ENCODE data around the gene FCN2. TPM values are rescaled to one million over a fixed set of nuclear protein-coding genes. Genes with fewer than 3 reads are reported as not detected.

Gene FCN2
- total and polyA plus RNA-seq, 9 donors, result 0.16 to 0.24 (median 0.18) TPM; not detected in 5

DNA sequence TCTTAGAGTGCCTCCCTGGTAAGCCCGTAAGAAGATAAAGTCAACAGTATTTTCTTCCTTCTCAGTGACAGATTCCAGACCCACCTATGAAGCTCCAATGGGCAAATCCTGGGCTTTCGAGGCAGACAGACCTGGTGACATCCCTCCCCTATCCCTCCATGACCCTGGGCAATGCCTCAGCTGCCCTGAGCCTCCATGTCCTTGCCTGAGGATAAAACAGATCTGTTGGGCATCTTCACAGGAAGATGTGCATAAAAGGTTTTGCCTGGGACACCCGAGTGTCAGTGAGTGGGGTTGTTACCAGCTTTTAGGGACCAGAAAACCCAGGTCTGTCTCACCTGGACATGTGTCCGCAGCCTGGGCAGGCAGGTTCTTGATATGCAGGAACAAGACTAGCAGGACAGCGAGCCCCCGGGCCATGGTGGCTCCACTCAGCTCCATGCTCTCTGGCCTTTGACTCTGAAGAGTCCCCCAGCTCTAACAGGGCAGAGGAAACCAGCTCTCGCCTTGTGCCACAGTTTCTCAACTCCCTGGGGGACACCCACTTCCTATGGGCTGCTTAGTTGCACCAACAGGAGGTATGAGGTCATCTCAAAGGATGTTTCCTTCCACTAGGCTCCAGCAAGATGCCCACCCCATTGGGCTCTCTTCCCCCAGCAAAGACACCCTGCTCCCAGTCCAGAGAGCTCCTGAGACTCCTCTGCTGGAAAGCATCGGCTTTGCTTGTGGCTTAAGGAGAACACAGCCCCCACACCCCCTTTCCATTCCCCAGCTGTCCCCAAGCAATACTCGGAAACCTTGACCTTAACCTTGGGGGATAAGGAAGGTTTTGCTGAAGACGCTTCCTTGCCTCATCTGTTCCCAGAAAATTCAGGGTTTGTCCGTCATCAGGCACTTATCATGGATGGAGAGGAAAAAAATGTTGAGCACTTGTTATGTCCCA is 37.1 kb downstream of the FCN2 start, which contains the start of gene FCN1:
Gene FCN1 (minus strand): TSS at position 482 of the 943 bp plus-strand sequence. CDS start 41 bp downstream, at position 441.
- Histone ChIP-seq H3K9me3 (replicated peaks; ENCODE audit: control insufficient read depth, low read depth, low read length) (peaks cover 5% of the 10 kb centered on the region), H3K36me3 (ENCODE audit: control insufficient read depth, insufficient read depth, low read length) (no peaks in the 10 kb centered on the region), H3K4me3 (ENCODE audit: low read length) (no peak within 1 kb of the TSS), H3K27me3 (ENCODE audit: control insufficient read depth, insufficient read depth, low read length) (peaks cover 4% of the 10 kb centered on the region), H3K4me1 (ENCODE audit: control insufficient read depth, insufficient read depth, low read length) (no peaks in the 10 kb centered on the region), H3K27ac (ENCODE audit: low read length) (no peak within 1 kb of the TSS)
- DNase-seq, result no peak
- 74% methylated on average over 6 of the region's 11 CpGs for WGBS (ENCODE audit: insufficient coverage)

DNA sequence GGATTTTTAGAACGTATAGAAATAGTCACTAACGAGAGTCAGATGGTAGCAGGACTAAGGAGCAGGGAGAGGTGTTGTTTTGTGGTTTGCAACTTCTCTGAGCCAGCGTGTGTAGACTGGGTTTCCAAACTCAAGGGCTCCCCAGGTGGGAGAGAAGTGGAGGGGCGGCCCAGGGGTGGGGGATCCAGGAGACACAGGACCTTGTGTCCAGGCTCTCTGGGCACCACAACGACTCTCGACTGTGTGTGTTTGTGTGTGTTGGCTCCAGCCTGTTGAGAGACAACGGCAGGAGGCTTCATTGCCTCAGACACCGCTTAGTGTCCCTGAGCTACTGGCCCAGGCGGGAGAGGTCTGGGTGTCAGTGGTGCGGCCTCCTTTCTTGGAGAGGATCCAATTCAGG is 38.0 kb downstream of the FCN2 start:
- peaks cover 5% of the 10 kb centered on the region for H3K9me3 ChIP-seq (replicated peaks; ENCODE audit: control insufficient read depth, low read depth, low read length)
- DNase-seq, result no peak
- H3K4me1 ChIP-seq (ENCODE audit: control insufficient read depth, insufficient read depth, low read length), result peaks cover 2% of the 10 kb centered on the region
- WGBS (ENCODE audit: insufficient coverage), result 80% methylated on average over 9 of the region's 10 CpGs
- H3K27ac ChIP-seq (ENCODE audit: low read length), result no peak overlapping the region
- no peak overlapping the region for H3K4me3 ChIP-seq (ENCODE audit: low read length)
- H3K36me3 ChIP-seq (ENCODE audit: control insufficient read depth, insufficient read depth, low read length), result no peaks in the 10 kb centered on the region
- peaks cover 4% of the 10 kb centered on the region for H3K27me3 ChIP-seq (ENCODE audit: control insufficient read depth, insufficient read depth, low read length)

DNA sequence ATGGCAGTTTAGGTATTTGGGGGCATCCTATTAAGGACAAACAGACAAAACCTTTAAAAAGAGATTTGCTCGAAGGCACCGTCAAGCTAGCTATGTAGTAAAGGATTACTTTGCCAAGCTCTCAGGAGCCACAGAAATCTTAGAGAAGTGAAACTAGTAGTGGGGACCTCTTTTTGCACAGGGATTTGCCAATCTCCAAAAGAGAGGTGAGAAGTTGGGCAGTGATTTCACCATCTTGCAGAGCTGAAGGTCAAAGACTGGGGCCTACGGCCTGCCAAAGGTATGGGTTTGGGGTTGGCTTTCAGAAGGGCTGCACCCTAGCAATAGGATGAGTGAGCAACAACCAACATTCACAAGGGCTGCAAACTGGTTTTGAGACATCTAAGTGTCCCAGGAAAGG is 38.7 kb downstream of the FCN2 start:
- Histone ChIP-seq H3K27me3 (ENCODE audit: control insufficient read depth, insufficient read depth, low read length) (peaks cover 4% of the 10 kb centered on the region), H3K36me3 (ENCODE audit: control insufficient read depth, insufficient read depth, low read length) (no peaks in the 10 kb centered on the region), H3K4me1 (ENCODE audit: control insufficient read depth, insufficient read depth, low read length) (peaks cover 2% of the 10 kb centered on the region), H3K9me3 (replicated peaks; ENCODE audit: control insufficient read depth, low read depth, low read length) (peaks cover 5% of the 10 kb centered on the region), H3K27ac (ENCODE audit: low read length) (no peak overlapping the region), H3K4me3 (ENCODE audit: low read length) (no peak overlapping the region)
- 90% methylated on average over 3 of the region's 3 CpGs for WGBS (ENCODE audit: insufficient coverage)
- no peak for DNase-seq

DNA sequence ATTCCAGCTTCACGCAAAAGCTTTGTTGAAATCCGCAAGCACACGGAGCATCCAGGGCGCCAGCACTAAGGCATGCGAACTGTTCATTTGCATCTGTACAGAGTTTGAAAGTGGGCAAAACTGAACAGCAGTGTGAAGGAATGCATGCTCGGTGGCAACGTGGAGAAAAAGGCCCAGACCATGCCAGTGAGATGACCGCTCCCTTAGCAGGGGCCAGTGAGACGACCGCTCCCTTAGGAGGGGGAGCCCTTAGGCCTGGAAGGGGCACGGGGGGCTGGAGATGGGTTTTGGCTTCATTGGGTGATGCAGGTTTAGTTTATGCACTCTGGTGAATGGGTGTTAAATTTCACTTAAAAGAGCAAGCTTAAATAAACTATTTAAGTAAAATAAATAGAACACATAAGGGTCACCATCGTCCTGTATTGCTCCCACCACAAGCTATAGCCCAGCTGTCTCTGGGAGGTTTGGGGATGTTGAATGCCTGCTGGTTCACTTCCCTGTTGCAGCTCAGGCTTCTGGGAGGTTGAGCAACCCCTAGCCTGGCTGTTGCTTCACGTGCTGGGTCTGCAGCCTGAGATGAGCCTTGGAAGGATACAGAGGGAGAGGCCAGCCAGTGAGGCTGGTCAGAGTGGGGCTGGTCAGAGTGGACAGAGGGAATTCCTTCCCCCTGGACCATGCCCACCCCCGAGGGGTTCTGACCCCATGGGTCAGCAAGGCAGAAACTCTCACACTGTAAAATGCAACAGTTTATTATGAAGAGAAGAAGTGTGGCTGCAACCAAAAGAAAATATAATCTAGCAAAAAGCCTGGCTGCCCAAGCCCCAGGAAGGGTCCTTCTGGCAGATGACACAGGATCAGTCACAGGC is 41.7 kb downstream of the FCN2 start:
- peak; percentile 47 for DNase-seq
- H3K27me3 ChIP-seq (ENCODE audit: control insufficient read depth, insufficient read depth, low read length), result no peaks in the 10 kb centered on the region
- peaks cover 2% of the 10 kb centered on the region for H3K4me1 ChIP-seq (ENCODE audit: control insufficient read depth, insufficient read depth, low read length)
- no peaks in the 10 kb centered on the region for H3K36me3 ChIP-seq (ENCODE audit: control insufficient read depth, insufficient read depth, low read length)
- no peak overlapping the region for H3K4me3 ChIP-seq (ENCODE audit: low read length)
- H3K9me3 ChIP-seq (replicated peaks; ENCODE audit: control insufficient read depth, low read depth, low read length), result peaks cover 5% of the 10 kb centered on the region
- H3K27ac ChIP-seq (ENCODE audit: low read length), result no peak overlapping the region
- 82% methylated on average over 8 of the region's 14 CpGs for WGBS (ENCODE audit: insufficient coverage)

DNA sequence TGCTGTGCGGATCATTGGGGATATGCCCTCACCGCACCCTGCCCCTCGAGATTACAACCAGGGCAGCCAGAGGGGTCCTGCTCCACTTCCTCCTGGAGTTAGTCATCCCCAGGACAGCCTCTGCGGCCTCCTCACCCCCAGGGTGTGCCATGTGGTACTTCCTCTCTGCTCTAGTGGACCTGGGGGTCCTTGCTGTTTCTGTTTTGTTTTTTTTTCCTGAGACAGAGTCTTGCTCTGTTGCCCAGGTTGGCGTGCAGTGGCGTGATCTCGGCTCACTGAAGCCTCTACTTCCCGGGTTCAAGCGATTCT is 42.3 kb downstream of the FCN2 start:
- no peaks in the 10 kb centered on the region for H3K27me3 ChIP-seq (ENCODE audit: control insufficient read depth, insufficient read depth, low read length)
- no peak overlapping the region for H3K4me3 ChIP-seq (ENCODE audit: low read length)
- H3K9me3 ChIP-seq (replicated peaks; ENCODE audit: control insufficient read depth, low read depth, low read length), result peaks cover 5% of the 10 kb centered on the region
- whole genome bisulfite sequencing (ENCODE audit: insufficient coverage), result 86% methylated on average over 7 of the region's 9 CpGs
- no peak for DNase-seq
- H3K36me3 ChIP-seq (ENCODE audit: control insufficient read depth, insufficient read depth, low read length), result no peaks in the 10 kb centered on the region
- H3K27ac ChIP-seq (ENCODE audit: low read length), result no peak overlapping the region
- H3K4me1 ChIP-seq (ENCODE audit: control insufficient read depth, insufficient read depth, low read length), result peaks cover 2% of the 10 kb centered on the region

DNA sequence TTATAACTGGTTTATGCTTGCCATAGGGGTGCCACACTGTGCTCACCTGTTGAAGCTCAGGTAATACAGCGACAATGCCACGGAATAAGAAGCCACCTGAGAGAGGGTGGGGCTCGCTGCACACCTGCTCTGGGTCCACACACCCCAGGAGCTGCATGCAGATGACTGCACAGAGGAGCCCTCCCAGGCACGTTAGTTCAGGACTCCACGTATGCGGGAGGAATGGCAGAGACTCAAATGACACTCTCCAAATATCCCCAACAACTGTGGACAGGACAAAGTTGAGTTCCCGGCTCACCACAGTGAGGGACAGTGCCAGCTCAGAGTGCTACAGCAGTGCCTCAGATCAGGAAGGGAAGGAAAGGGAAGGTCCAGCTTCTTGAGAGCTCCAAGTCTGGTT is 42.9 kb downstream of the FCN2 start:
- Histone ChIP-seq H3K4me1 (ENCODE audit: control insufficient read depth, insufficient read depth, low read length) (peaks cover 2% of the 10 kb centered on the region), H3K36me3 (ENCODE audit: control insufficient read depth, insufficient read depth, low read length) (no peaks in the 10 kb centered on the region), H3K9me3 (replicated peaks; ENCODE audit: control insufficient read depth, low read depth, low read length) (peaks cover 5% of the 10 kb centered on the region), H3K4me3 (ENCODE audit: low read length) (no peak overlapping the region), H3K27ac (ENCODE audit: low read length) (no peak overlapping the region), H3K27me3 (ENCODE audit: control insufficient read depth, insufficient read depth, low read length) (peaks cover under 1% of the 10 kb centered on the region)
- WGBS (ENCODE audit: insufficient coverage), result 77% methylated on average over 3 of the region's 7 CpGs
- no peak for DNase-seq

DNA sequence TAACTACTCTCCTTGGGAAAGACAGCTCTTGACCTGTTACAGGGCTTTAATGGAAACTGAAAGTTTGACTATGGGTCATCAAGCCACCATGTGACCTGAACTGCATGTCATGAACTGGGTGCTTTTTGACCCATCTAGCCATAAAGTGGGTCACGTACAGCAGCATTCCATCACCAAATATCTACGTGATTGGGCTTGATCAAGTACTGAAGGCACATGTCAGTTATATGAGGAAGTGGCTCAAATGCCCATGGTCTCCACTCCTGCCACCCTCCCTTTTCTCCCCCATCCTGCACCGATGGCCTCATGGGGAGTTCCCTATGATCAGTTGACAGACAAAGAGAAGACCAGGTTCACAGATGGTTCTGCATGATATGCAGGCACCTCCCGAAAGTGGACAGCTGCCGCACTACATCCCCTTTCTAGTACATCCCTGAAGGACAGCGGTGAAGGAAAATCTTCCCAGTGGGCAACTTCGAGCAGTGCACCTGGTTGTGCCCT is 44.5 kb downstream of the FCN2 start:
- peaks cover 5% of the 10 kb centered on the region for H3K27me3 ChIP-seq (ENCODE audit: control insufficient read depth, insufficient read depth, low read length)
- no peaks in the 10 kb centered on the region for H3K36me3 ChIP-seq (ENCODE audit: control insufficient read depth, insufficient read depth, low read length)
- no peaks in the 10 kb centered on the region for H3K9me3 ChIP-seq (replicated peaks; ENCODE audit: control insufficient read depth, low read depth, low read length)
- peaks cover 2% of the 10 kb centered on the region for H3K4me1 ChIP-seq (ENCODE audit: control insufficient read depth, insufficient read depth, low read length)
- no peak overlapping the region for H3K4me3 ChIP-seq (ENCODE audit: low read length)
- no peak for DNase-seq
- WGBS (ENCODE audit: insufficient coverage), result 82% methylated on average over 4 of the region's 7 CpGs
- no peak overlapping the region for H3K27ac ChIP-seq (ENCODE audit: low read length)

DNA sequence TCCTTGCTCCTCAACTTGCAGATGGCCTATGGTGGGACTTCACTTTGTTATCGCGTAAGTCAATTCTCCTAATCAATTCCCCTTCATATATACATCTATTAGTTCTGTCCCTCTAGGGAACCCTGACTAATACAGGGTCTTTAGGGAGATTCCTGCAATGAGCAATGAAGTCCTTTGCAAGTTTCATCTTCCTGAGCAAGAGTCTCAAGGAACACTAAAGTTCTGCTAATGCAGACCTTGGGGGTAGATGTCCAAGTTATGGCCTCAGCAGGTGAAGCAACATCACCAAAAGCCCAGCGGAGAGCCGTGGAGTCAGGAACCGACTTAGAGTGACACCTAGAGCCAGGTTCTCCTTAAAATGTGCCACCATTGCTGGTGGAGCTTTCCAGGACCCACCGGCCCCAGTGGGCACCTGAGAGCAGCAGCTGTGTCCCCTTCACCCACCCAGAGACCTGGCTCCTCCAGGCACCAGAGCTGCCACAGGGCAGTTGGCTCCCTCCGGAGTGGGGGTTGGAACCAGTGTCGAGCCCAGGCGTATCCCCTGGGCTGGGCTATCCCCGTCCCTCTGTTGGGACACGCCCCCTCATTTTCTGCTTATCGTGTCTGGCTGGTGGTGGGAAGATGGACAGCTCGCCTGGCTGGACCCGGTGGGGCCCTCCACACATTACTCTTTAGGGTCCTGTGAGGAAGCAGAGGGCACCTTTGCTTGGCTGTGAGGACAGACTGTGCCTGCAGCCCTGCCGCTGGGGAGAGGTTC is 48.0 kb downstream of the FCN2 start:
- Histone ChIP-seq H3K9me3 (replicated peaks; ENCODE audit: control insufficient read depth, low read depth, low read length) (no peaks in the 10 kb centered on the region), H3K4me3 (ENCODE audit: low read length) (no peak overlapping the region), H3K36me3 (ENCODE audit: control insufficient read depth, insufficient read depth, low read length) (no peaks in the 10 kb centered on the region), H3K4me1 (ENCODE audit: control insufficient read depth, insufficient read depth, low read length) (no peaks in the 10 kb centered on the region), H3K27me3 (ENCODE audit: control insufficient read depth, insufficient read depth, low read length) (peaks cover 10% of the 10 kb centered on the region), H3K27ac (ENCODE audit: low read length) (no peak overlapping the region)
- DNase-seq, result no peak
- WGBS (ENCODE audit: insufficient coverage), result 60% methylated on average over 11 of the region's 15 CpGs

DNA sequence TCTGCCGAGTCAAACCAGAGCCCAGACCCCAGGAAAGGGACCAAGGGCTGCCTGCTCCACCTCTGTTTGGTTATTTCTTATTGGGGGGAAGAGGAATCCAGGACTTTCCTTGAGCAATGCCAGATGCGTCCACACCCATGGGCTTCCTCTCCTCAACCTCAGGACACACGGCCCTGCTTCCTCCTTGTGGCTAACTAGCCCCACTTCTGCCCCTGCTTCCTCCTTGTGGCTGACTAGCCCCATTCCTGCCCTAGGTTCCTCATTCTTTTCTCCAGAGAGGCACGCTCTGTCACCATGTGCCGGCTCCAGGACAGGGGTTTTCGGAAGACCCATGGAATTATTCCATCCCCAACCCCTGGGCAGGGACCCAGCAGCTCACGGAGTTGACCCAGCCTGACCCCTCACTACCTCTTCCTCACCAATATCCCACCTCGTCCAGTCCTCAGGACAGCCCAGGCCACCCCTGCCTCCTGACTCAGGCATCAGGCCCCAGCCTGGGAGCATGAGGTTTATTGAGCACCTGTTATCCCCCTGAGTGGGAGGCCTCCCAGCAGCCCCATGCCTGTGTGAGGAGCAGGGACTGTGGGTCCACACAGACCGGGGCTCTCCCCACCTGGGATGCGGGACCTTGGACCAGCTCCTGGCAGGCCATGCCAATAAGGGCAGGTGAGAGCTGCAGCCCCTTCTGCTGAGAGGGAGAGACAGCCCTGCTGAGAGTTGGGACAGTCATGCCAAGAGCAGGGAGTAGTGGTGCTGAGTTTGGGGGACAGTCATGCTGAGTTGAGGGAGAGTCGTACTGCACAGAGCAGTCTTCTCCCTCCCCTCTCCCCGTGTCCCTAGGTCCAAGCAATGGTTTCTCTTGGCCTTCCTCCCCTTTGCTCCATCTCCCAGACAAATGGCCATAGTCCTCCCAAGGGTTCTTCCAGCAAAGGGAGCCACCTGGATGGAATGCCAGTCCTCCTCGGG is 48.9 kb downstream of the FCN2 start:
- peaks cover 13% of the 10 kb centered on the region for H3K27me3 ChIP-seq (ENCODE audit: control insufficient read depth, insufficient read depth, low read length)
- peak; percentile 70 for DNase-seq
- H3K4me1 ChIP-seq (ENCODE audit: control insufficient read depth, insufficient read depth, low read length), result no peaks in the 10 kb centered on the region
- H3K9me3 ChIP-seq (replicated peaks; ENCODE audit: control insufficient read depth, low read depth, low read length), result no peaks in the 10 kb centered on the region
- no peak overlapping the region for H3K4me3 ChIP-seq (ENCODE audit: low read length)
- WGBS (ENCODE audit: insufficient coverage), result 67% methylated on average over 9 of the region's 13 CpGs
- H3K36me3 ChIP-seq (ENCODE audit: control insufficient read depth, insufficient read depth, low read length), result no peaks in the 10 kb centered on the region
- H3K27ac ChIP-seq (ENCODE audit: low read length), result no peak overlapping the region
